OCI-LY7 (cell line): ENCODE results near the gene MIER3. TPM values are rescaled to one million over a fixed set of nuclear protein-coding genes. Genes with fewer than 3 reads are reported as not detected.

Experiments
- BruUV-seq: library from RNA; stranded (reverse); fragments of 400-500 nt; replicated peaks from 2 replicates; lab custom pipeline; 2021; lab: Mats Ljungman, UMichigan
- CTCF ChIA-PET: fragments of 300-600 bp; sonication (Branson Sonifier 250); formaldehyde crosslinking; loops from one replicate; lab custom pipeline; 2022; ENCODE audit warnings: antibody characterized with exemption; ENCODE audit not compliant: unreplicated experiment; lab: Charles Lee
- POLR2A ChIA-PET: fragments of 300-600 bp; sonication (Branson Sonifier 250); formaldehyde crosslinking; loops from one replicate; lab custom pipeline; 2022; ENCODE audit warnings: antibody characterized with exemption; lab: Charles Lee
- DNase-seq: peaks from one replicate; pipeline ENCODE4 v3.0.0-alpha.2; 2015; ENCODE audit warnings: low spot score
- H2AFZ ChIP-seq: fragments of 200-600 bp; sonication (generic), shearing (Covaris generic); 2 replicates; pipeline ENCODE4 v1.6.1; 2014; ENCODE audit warnings: mild to moderate bottlenecking, antibody characterized with exemption, low read length, moderate library complexity
- H3K27ac ChIP-seq: fragments of 200-600 bp; sonication (generic); 2 replicates; pipeline ENCODE4 v1.5.1; 2014; ENCODE audit warnings: mixed run types, low read depth, mild to moderate bottlenecking, moderate library complexity, low read length, inconsistent platforms; ENCODE audit not compliant: poor library complexity, severe bottlenecking
- H3K36me3 ChIP-seq: fragments of 200-600 bp; sonication (generic); 2 replicates; pipeline ENCODE4 v1.6.1; 2014; ENCODE audit warnings: mild to moderate bottlenecking, antibody characterized with exemption, low read length, moderate library complexity, mixed read lengths; ENCODE audit not compliant: insufficient read depth
- H3K4me1 ChIP-seq: fragments of 200-600 bp; sonication (generic); 2 replicates; pipeline ENCODE4 v1.5.1; 2014; ENCODE audit warnings: mild to moderate bottlenecking, low read length; ENCODE audit not compliant: insufficient read depth, poor library complexity, severe bottlenecking
- H3K4me2 ChIP-seq: fragments of 200-600 bp; sonication (generic); 2 replicates; pipeline ENCODE4 v1.6.1; 2014; ENCODE audit warnings: mild to moderate bottlenecking, low read length
- H3K4me3 ChIP-seq: fragments of 200-600 bp; sonication (generic); 2 replicates; pipeline ENCODE4 v1.5.1; 2014; ENCODE audit warnings: mild to moderate bottlenecking, low read depth, low read length; ENCODE audit not compliant: poor library complexity, severe bottlenecking
- H3K79me2 ChIP-seq: fragments of 200-600 bp; sonication (generic); 2 replicates; pipeline ENCODE4 v1.6.1; 2016; ENCODE audit warnings: low read depth, mild to moderate bottlenecking, low read length, moderate library complexity, mixed read lengths; ENCODE audit not compliant: insufficient read depth
- H3K9me2 ChIP-seq: fragments of 200-600 bp; sonication (generic); 2 replicates; pipeline ENCODE4 v1.6.1; 2016; ENCODE audit warnings: mild to moderate bottlenecking, low read length, mixed read lengths; ENCODE audit not compliant: insufficient read depth
- H3K9me3 ChIP-seq: fragments of 200-600 bp; sonication (generic); 2 replicates; pipeline ENCODE4 v1.6.1; 2014; ENCODE audit warnings: mild to moderate bottlenecking, mixed run types, low read length, mixed read lengths
- H4K20me1 ChIP-seq: fragments of 200-600 bp; sonication (generic); 2 replicates; pipeline ENCODE4 v1.6.1; 2014; ENCODE audit warnings: mild to moderate bottlenecking, antibody characterized with exemption, low read length, moderate library complexity, mixed read lengths; ENCODE audit not compliant: insufficient read depth
- EZH2phosphoT487 ChIP-seq: fragments of 200-600 bp; sonication (generic); IDR thresholded peaks from 2 replicates; pipeline ENCODE4 v1.6.1; 2018; ENCODE audit warnings: low read depth, borderline replicate concordance, mild to moderate bottlenecking, mixed run types, antibody characterized with exemption, low read length, moderate library complexity, mixed read lengths
- intact Hi-C: fragments of 100-400 bp; cut with micrococcal nuclease; formaldehyde crosslinking; loops from one replicate; pipeline ENCODE4 v1.10.0; 2022; ENCODE audit not compliant: unreplicated experiment
- total RNA-seq, 2 experiments: library from RNA; depleted of rRNA in 1 of 2; stranded (reverse); fragments of >200 nt in 1 of 2; shearing (Covaris generic) in 1 of 2; gene quantifications; 2 replicates each; pipeline ENCODE4 v1.2.3, GENCODE V29; 2014 to 2022
- TF ChIP-seq, protein P1 (sequence below): fragments of 200-600 bp; sonication (generic); conservative IDR thresholded peaks from 2 replicates; pipeline ENCODE4 v1.5.1; 2014; ENCODE audit warnings: mild to moderate bottlenecking, antibody characterized with exemption, low read length, moderate library complexity, mixed read lengths

Gene MIER3
- total RNA-seq, 2 experiments from 2014 or later = 12.6 to 29.2 TPM

- no peak overlapping the region for H2AFZ ChIP-seq
- no peak overlapping the region for H3K4me3 ChIP-seq
- no peaks in the 10 kb centered on the region for H3K79me2 ChIP-seq
- no peak overlapping the region for H3K27ac ChIP-seq
- ChIA-PET CTCF (interaction anchor here (1.2 to 1.7 kb wide), 2 partner anchors 237 to 630 kb away, joined by 3 read pairs; no protein-coding TSS in a partner anchor), POLR2A (interaction anchor here (1.1 to 1.7 kb wide), 3 partner anchors 8 to 230 kb away, joined by 4 read pairs; no protein-coding TSS in a partner anchor)
- H4K20me1 ChIP-seq = no peaks in the 10 kb centered on the region
- intact Hi-C loops = loop anchor here (1.0 to 2.0 kb wide), 4 partner anchors 237 to 630 kb away; no protein-coding TSS in a partner anchor
- peaks cover 10% of the 10 kb centered on the region for H3K36me3 ChIP-seq
- TF ChIP-seq, protein P1, sequence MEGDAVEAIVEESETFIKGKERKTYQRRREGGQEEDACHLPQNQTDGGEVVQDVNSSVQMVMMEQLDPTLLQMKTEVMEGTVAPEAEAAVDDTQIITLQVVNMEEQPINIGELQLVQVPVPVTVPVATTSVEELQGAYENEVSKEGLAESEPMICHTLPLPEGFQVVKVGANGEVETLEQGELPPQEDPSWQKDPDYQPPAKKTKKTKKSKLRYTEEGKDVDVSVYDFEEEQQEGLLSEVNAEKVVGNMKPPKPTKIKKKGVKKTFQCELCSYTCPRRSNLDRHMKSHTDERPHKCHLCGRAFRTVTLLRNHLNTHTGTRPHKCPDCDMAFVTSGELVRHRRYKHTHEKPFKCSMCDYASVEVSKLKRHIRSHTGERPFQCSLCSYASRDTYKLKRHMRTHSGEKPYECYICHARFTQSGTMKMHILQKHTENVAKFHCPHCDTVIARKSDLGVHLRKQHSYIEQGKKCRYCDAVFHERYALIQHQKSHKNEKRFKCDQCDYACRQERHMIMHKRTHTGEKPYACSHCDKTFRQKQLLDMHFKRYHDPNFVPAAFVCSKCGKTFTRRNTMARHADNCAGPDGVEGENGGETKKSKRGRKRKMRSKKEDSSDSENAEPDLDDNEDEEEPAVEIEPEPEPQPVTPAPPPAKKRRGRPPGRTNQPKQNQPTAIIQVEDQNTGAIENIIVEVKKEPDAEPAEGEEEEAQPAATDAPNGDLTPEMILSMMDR = peak; percentile 88
- no peak for TF ChIP-seq EZH2phosphoT487
- peak; percentile 65 for DNase-seq
- no peak overlapping the region for H3K4me2 ChIP-seq
- no peaks in the 10 kb centered on the region for H3K9me3 ChIP-seq
- H3K9me2 ChIP-seq = no peaks in the 10 kb centered on the region
- H3K4me1 ChIP-seq = no peaks in the 10 kb centered on the region
- no TSS peak for BruUV-seq
Measured at GRCh38 chr5:56900858-56901578, 50.9 kb downstream of the MIER3 start.

DNA sequence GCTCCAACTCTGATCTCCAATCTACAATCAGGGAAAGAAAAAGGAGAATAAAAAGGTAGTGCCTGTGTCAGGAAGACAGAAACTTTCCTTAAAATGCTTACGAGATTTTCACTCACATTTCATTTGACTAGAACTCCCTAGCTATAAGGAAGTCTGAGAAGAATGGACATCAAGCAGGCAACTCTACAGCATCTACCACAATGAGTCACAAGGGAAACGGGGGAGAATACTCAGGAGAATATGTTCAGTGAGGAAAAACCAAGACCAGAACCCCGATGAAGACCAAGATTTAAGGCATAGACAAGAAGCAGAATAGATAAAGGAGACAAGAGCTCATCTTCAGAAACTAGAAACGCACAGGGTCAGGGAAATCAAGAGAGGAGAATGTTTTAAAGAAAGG is 51.5 kb downstream of the MIER3 start:
- TF ChIP-seq, protein P1 = no peak
- TF ChIP-seq EZH2phosphoT487 = no peak
- CTCF ChIA-PET = interaction anchor here (1.2 to 1.7 kb wide), 2 partner anchors 237 to 630 kb away, joined by 3 read pairs; no protein-coding TSS in a partner anchor
- peaks cover 12% of the 10 kb centered on the region for H3K36me3 ChIP-seq
- no peak overlapping the region for H3K4me3 ChIP-seq
- H3K4me2 ChIP-seq = no peak overlapping the region
- DNase-seq = no peak
- H3K79me2 ChIP-seq = no peaks in the 10 kb centered on the region
- H3K4me1 ChIP-seq = no peaks in the 10 kb centered on the region
- POLR2A ChIA-PET = interaction anchor here (1.1 to 1.7 kb wide), 2 partner anchors 8 to 361 kb away, joined by 3 to 4 read pairs; no protein-coding TSS in a partner anchor
- no peak overlapping the region for H2AFZ ChIP-seq
- intact Hi-C loops = loop anchor here (2.0 kb wide), 2 partner anchors 320 to 630 kb away; no protein-coding TSS in a partner anchor
- no peak overlapping the region for H3K27ac ChIP-seq
- H4K20me1 ChIP-seq = no peaks in the 10 kb centered on the region
- H3K9me2 ChIP-seq = no peaks in the 10 kb centered on the region
- no peaks in the 10 kb centered on the region for H3K9me3 ChIP-seq
- no TSS peak for BruUV-seq
